ENCODE measurements around the gene DAP3. TPM values are rescaled to one million over a fixed set of nuclear protein-coding genes. Genes with fewer than 3 reads are reported as not detected.
"Not testable (repeated sequence)": the region's sequence is repeated elsewhere in the genome, so short reads cannot be mapped to it uniquely, and the experiment has no call there.

The DAP3 gene
- total RNA-seq, 2 donors from 2014 or later: 107 to 112 TPM

GRCh38 chr1:155657463-155657862, 31.4 kb upstream of the DAP3 start:
- Mint-ChIP-seq H3K36me3 (ENCODE audit: low read depth) (peaks cover 41% of the 10 kb centered on the region), H3K4me3 (no peak overlapping the region)
- TF ChIP-seq CTCF (conservative IDR thresholded peaks at IDR 0.05): no peak

GRCh38 chr1:155661239-155661638, 27.7 kb upstream of the DAP3 start:
- H3K27me3 ChIP-seq (ENCODE audit: control insufficient read depth, insufficient read depth, low read length, poor library complexity, severe bottlenecking); H3K4me1 Mint-ChIP-seq; H3K27ac Mint-ChIP-seq; H3K27me3 Mint-ChIP-seq (ENCODE audit: insufficient read depth); H3K9me3 ChIP-seq (ENCODE audit: control insufficient read depth, low read length); DNase-seq; H3K9me3 Mint-ChIP-seq; H3K4me1 ChIP-seq (ENCODE audit: control insufficient read depth, insufficient read depth, low read length); H3K4me3 ChIP-seq (ENCODE audit: low read length); H3K4me3 Mint-ChIP-seq; H3K9ac ChIP-seq (ENCODE audit: extremely low read depth, low read length, poor library complexity, severe bottlenecking); H3K27ac ChIP-seq (ENCODE audit: low read depth, low read length): not testable (repeated sequence)
- peaks cover 67% of the 10 kb centered on the region for H3K36me3 ChIP-seq (ENCODE audit: control insufficient read depth, insufficient read depth, low read length)
- 100% methylated on average over 1 of the region's 4 CpGs; no CpG with 5 or more reads in 1 of the 2 experiments for WGBS, 2 experiments (ENCODE audit: insufficient coverage in 1 of 2, insufficient read length in 1 of 2)
- H3K36me3 Mint-ChIP-seq (ENCODE audit: low read depth): peaks cover 70% of the 10 kb centered on the region

More at GRCh38 chr1:155657463-155657862, 31.4 kb upstream of the DAP3 start:
- H3K9me3 ChIP-seq (ENCODE audit: control insufficient read depth, low read length): no peaks in the 10 kb centered on the region
- H3K27ac ChIP-seq (ENCODE audit: low read depth, low read length): no peak overlapping the region
- no peaks in the 10 kb centered on the region for H3K4me1 Mint-ChIP-seq
- DNase-seq: no peak
- H3K4me1 ChIP-seq (ENCODE audit: control insufficient read depth, insufficient read depth, low read length): no peaks in the 10 kb centered on the region
- H3K27ac Mint-ChIP-seq: no peak overlapping the region
- H3K27me3 ChIP-seq (ENCODE audit: control insufficient read depth, insufficient read depth, low read length, poor library complexity, severe bottlenecking): no peaks in the 10 kb centered on the region
- WGBS, 2 experiments (ENCODE audit: insufficient coverage in 1 of 2, insufficient read length in 1 of 2): 88 to 94% methylated on average over 2 of the region's 2 CpGs
- H3K36me3 ChIP-seq (ENCODE audit: control insufficient read depth, insufficient read depth, low read length): peaks cover 33% of the 10 kb centered on the region
- no peaks in the 10 kb centered on the region for H3K9me3 Mint-ChIP-seq
- H3K4me3 ChIP-seq (ENCODE audit: low read length): no peak overlapping the region
- no peak overlapping the region for H3K9ac ChIP-seq (ENCODE audit: extremely low read depth, low read length, poor library complexity, severe bottlenecking)
- H3K27me3 Mint-ChIP-seq (ENCODE audit: insufficient read depth): peaks cover 2% of the 10 kb centered on the region

GRCh38 chr1:155669233-155670162, 19.4 kb upstream of the DAP3 start:
- TF ChIP-seq CTCF (conservative IDR thresholded peaks at IDR 0.05): no peak
- Histone ChIP-seq H3K4me1 (ENCODE audit: control insufficient read depth, insufficient read depth, low read length) (no peaks in the 10 kb centered on the region), H3K27ac (ENCODE audit: low read depth, low read length) (no peak overlapping the region), H3K36me3 (ENCODE audit: control insufficient read depth, insufficient read depth, low read length) (peaks cover 85% of the 10 kb centered on the region), H3K27me3 (ENCODE audit: control insufficient read depth, insufficient read depth, low read length, poor library complexity, severe bottlenecking) (no peaks in the 10 kb centered on the region), H3K9ac (ENCODE audit: extremely low read depth, low read length, poor library complexity, severe bottlenecking) (no peak overlapping the region), H3K9me3 (ENCODE audit: control insufficient read depth, low read length) (no peaks in the 10 kb centered on the region), H3K4me3 (ENCODE audit: low read length) (no peak overlapping the region)
- no peak overlapping the region for H3K27ac Mint-ChIP-seq
- no peak for DNase-seq
- H3K9me3 Mint-ChIP-seq: no peaks in the 10 kb centered on the region
- no peaks in the 10 kb centered on the region for H3K27me3 Mint-ChIP-seq (ENCODE audit: insufficient read depth)
- H3K4me3 Mint-ChIP-seq: no peak overlapping the region
- no peaks in the 10 kb centered on the region for H3K4me1 Mint-ChIP-seq
- WGBS, 2 experiments (ENCODE audit: insufficient coverage in 1 of 2, insufficient read length in 1 of 2): 93 to 98% methylated on average over 4 of the region's 5 CpGs
- peaks cover 73% of the 10 kb centered on the region for H3K36me3 Mint-ChIP-seq (ENCODE audit: low read depth)
